C4-2B (cell line): Measurements from ENCODE around the gene HECW1.

Source experiments
- ZFX ChIP-seq: fragments of 450-650 bp; IDR thresholded peaks from 2 replicates; pipeline ENCODE4 v1.6.1; 2017
- TF ChIP-seq, protein P1 (sequence below): fragments of 450-650 bp; conservative IDR thresholded peaks from 2 replicates; pipeline ENCODE4 v1.5.1; 2017; ENCODE audit warnings: mild to moderate bottlenecking

DNA sequence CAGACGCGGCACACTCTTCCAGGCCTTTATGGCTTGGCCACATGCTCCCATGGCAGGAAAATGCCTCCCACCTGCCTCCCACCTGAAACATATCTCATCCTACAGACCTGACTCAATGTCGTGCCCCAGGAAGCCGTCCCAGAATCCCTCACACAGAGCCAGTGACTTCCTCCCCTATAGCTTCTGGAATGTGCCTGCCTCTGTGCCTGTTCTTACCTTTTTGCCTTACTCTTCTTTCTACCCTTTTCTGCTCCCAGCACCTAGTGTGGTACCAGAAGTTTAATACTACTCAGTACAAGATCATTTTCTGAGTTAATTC lies 346.5 kb downstream of the HECW1 start:
- TF ChIP-seq, protein P1, sequence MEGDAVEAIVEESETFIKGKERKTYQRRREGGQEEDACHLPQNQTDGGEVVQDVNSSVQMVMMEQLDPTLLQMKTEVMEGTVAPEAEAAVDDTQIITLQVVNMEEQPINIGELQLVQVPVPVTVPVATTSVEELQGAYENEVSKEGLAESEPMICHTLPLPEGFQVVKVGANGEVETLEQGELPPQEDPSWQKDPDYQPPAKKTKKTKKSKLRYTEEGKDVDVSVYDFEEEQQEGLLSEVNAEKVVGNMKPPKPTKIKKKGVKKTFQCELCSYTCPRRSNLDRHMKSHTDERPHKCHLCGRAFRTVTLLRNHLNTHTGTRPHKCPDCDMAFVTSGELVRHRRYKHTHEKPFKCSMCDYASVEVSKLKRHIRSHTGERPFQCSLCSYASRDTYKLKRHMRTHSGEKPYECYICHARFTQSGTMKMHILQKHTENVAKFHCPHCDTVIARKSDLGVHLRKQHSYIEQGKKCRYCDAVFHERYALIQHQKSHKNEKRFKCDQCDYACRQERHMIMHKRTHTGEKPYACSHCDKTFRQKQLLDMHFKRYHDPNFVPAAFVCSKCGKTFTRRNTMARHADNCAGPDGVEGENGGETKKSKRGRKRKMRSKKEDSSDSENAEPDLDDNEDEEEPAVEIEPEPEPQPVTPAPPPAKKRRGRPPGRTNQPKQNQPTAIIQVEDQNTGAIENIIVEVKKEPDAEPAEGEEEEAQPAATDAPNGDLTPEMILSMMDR: no peak
- TF ChIP-seq ZFX: no peak
